ENCODE measurements around the gene SPDYE17.
"Not testable (repeated sequence)": the region's sequence is repeated elsewhere in the genome, so short reads cannot be mapped to it uniquely, and the experiment has no call there.

Gene SPDYE17

DNA sequence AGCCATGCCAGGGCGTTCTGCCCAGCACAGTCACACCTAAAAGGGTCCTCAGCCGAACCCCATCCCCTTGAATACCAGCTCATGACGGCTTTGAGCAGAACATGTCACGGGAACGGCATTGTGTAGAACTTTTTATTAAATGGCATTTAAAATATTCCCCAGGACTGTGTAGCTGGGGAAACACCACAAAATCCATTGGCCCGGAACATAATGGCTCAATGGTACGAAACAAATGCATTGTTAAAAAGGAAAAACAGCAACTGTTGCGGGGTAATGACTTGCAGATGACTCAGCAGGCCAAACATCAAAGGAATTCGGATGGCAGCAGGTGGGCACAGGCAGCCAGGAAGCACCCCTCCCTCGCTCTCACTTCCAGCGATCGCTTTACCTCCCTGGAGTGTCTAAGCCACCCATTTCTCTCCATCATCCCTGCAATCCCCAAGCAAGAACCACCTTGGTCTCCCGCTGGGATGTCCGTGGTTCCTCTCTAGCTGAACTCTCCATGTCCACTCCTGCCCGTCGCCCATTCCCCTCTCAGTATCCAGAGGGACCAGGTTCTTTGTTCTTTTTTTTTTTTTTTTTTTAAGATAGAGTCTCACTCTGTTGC is 22.0 kb downstream of the SPDYE17 start:
- H3K4me1 ChIP-seq (ENCODE audit: control insufficient read depth, insufficient read depth, low read length); CTCF ChIA-PET; POLR2A ChIA-PET; H3K9me3 ChIP-seq (ENCODE audit: control insufficient read depth, insufficient read depth, low read depth, low read length); H3K27ac ChIP-seq (ENCODE audit: extremely low read depth, low read depth, low read length); H3K4me3 ChIP-seq (ENCODE audit: low read depth, low read length); H3K36me3 ChIP-seq (ENCODE audit: control insufficient read depth in 2 of 2, insufficient read depth in 1 of 2, low read length in 2 of 2): not testable (repeated sequence)

DNA sequence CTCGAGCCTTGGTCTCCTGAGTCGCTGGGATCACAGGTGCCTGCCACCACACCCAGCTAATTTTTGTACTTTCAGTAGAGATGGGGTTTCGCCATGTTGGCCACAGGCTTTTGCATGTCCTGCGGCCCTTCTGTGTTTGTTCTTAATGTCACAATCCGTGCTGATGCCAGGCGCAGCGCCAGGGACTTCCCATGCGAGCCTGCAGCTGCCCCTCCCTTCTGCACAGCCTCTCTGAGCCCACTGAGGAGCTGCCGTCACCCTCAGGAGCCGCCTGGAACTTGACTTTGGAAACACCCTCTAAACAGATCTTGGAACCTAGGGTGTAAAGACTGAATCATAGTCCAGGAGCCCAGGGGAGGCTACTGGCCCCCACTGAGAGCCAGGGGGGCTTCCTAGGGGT is 24.2 kb downstream of the SPDYE17 start:
- H3K36me3 ChIP-seq (ENCODE audit: control insufficient read depth in 2 of 2, insufficient read depth in 1 of 2, low read length in 2 of 2); H3K4me3 ChIP-seq (ENCODE audit: low read depth, low read length); POLR2A ChIA-PET; CTCF ChIA-PET; H3K9me3 ChIP-seq (ENCODE audit: control insufficient read depth, insufficient read depth, low read depth, low read length); H3K27ac ChIP-seq (ENCODE audit: extremely low read depth, low read depth, low read length); H3K4me1 ChIP-seq (ENCODE audit: control insufficient read depth, insufficient read depth, low read length): not testable (repeated sequence)

DNA sequence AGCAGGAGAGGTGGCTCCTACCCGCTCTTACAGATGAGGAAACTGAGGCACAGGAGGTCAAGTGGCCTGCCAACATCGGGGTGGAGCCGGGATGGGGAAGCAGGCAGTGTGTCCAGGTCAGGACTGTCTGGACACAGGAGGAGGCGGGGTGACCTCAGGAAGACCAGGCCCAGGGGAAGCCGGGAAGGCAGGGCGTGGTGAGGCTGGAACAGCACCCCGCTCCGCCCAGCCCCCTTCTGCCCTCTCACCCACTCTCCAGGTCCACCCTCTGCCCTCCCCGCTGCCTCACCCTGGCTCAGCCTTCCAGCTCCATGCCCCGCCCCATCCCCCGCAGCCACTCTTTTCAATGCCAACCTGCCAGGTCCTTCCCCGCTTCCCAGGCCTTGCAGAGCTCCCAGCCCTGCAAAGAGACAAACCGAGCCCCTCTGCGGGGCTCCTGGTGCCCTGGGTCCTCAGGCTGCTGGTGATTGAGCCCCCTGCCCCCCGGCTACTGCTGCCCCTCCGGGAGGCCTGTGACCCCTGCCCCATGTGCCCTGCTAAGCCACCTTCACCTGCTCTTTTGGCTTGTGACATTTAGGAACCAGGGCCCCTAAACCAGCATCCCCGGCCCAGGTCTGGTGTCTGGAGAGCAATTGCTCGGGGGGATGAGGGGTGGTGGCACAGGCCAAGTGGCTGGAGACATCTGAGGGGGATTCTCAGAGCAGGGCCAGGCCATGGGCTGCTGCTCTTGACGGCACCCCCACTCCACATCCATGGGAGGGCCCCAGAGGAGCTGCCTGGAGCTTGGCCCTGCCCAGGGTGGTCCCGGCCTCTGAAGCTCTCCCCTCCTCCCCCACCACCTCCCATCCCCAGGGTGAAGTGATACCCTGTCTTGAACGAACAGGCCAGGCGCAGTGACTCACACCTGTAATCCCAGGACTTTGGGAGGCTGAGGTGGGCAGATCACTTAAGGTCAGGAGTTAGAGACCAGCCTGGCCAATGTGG is 25.7 kb downstream of the SPDYE17 start:
- CTCF ChIA-PET; POLR2A ChIA-PET; H3K36me3 ChIP-seq (ENCODE audit: control insufficient read depth in 2 of 2, insufficient read depth in 1 of 2, low read length in 2 of 2); H3K4me3 ChIP-seq (ENCODE audit: low read depth, low read length); H3K27ac ChIP-seq (ENCODE audit: extremely low read depth, low read depth, low read length); H3K4me1 ChIP-seq (ENCODE audit: control insufficient read depth, insufficient read depth, low read length); H3K9me3 ChIP-seq (ENCODE audit: control insufficient read depth, insufficient read depth, low read depth, low read length): not testable (repeated sequence)

DNA sequence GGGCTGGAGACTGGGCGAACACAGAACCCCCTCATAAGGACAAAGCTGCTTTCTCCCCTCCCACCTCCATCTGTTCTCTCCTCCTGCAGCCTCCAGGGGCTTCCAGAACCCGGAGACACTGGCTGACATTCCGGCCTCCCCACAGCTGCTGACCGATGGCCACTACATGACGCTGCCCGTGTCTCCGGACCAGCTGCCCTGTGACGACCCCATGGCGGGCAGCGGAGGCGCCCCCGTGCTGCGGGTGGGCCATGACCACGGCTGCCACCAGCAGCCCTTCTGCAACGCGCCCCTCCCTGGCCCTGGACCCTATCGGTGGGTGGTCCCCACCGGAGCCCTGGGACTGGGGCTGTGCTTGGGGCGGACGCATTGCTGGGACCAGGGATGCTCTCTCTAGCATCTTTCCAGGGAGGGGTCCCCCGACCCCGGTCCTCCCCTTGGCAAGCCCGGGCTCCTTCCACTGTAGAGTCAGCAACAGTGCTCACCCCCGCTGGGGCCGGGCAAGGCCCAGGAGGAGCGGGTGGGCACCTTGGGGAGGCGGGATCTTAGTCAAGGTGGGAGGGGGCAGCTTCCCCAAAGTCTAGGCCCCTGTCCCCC is 26.6 kb downstream of the SPDYE17 start:
- POLR2A ChIA-PET, result not testable (repeated sequence)

DNA sequence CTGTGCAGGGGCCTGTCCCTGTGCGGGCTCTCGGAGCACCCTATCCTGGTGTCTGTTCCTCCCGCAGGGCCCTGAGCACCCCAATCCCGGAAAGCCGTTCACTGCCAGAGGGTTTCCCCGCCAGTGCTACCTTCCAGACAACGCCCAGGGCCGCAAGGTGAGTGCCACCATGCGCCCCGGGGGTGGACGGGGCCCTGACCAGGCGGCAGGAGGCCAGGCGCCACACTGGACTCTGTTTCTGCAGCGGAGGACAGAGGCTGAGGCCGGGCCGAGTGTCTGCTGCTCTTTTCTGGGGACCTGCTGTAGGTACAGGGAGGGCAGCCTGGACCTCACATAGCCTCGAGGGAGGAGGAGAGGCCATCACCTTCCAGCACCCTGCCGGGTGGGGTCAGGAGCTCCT is 28.0 kb downstream of the SPDYE17 start:
- H3K4me1 ChIP-seq (ENCODE audit: control insufficient read depth, insufficient read depth, low read length); CTCF ChIA-PET; H3K36me3 ChIP-seq (ENCODE audit: control insufficient read depth in 2 of 2, insufficient read depth in 1 of 2, low read length in 2 of 2); H3K27ac ChIP-seq (ENCODE audit: extremely low read depth, low read depth, low read length); H3K9me3 ChIP-seq (ENCODE audit: control insufficient read depth, insufficient read depth, low read depth, low read length); H3K4me3 ChIP-seq (ENCODE audit: low read depth, low read length); POLR2A ChIA-PET: not testable (repeated sequence)

More for the DNA sequence above, 26.6 kb downstream of the SPDYE17 start:
- H3K4me3 ChIP-seq (ENCODE audit: low read depth, low read length); H3K4me1 ChIP-seq (ENCODE audit: control insufficient read depth, insufficient read depth, low read length); CTCF ChIA-PET; H3K27ac ChIP-seq (ENCODE audit: extremely low read depth, low read depth, low read length); H3K9me3 ChIP-seq (ENCODE audit: control insufficient read depth, insufficient read depth, low read depth, low read length); H3K36me3 ChIP-seq (ENCODE audit: control insufficient read depth in 2 of 2, insufficient read depth in 1 of 2, low read length in 2 of 2): not testable (repeated sequence)

DNA sequence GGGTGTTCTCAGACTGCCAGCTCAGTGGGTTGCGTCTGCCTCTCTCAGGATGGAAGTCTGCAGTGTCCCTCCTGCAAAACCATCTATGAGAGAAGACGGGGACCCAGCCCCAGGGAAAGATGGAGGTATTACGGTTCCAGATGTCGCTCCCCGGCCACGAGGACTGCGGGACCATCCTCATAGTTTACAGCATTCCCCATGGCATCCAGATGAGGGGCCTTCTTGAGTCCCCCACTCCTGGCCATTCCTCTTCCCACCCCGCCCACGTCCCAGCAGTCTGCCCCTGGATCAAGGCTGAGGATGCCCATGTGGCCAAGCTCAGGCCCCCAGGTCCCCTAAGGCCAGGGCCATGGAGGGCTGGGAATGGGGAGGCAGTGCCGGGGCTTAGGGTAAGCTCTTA is 28.9 kb downstream of the SPDYE17 start:
- H3K36me3 ChIP-seq (ENCODE audit: control insufficient read depth in 2 of 2, insufficient read depth in 1 of 2, low read length in 2 of 2); POLR2A ChIA-PET; H3K4me1 ChIP-seq (ENCODE audit: control insufficient read depth, insufficient read depth, low read length); H3K4me3 ChIP-seq (ENCODE audit: low read depth, low read length); CTCF ChIA-PET; H3K27ac ChIP-seq (ENCODE audit: extremely low read depth, low read depth, low read length); H3K9me3 ChIP-seq (ENCODE audit: control insufficient read depth, insufficient read depth, low read depth, low read length): not testable (repeated sequence)

DNA sequence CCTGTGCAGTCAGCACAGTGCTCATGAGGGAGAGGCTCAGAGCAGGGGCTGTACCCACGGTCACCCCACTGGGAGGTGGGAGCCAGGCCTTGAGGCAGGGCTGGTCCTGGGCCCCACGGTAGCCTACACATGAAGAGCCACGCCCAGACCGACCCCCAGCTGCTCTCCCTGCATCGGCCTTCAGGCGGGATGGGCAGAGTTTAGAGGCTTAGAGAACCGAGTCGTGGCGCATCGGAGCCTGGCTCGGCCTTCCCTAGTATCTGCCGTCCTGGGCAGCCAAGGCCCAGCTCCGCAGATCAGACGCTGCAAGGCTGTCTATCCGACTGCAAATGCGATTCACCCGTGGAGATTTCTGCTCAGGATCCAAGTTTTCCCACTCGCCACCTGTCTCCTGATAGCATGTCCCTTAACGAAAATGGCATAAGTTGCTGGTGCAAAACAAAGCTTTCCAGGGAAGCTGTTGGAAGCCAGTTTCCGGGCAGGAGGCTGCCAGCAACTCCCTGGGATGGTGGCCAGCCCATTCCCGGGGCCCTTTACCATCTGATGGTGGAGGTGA is 29.4 kb downstream of the SPDYE17 start:
- H3K27ac ChIP-seq (ENCODE audit: extremely low read depth, low read depth, low read length); H3K36me3 ChIP-seq (ENCODE audit: control insufficient read depth in 2 of 2, insufficient read depth in 1 of 2, low read length in 2 of 2); CTCF ChIA-PET; H3K4me3 ChIP-seq (ENCODE audit: low read depth, low read length); H3K4me1 ChIP-seq (ENCODE audit: control insufficient read depth, insufficient read depth, low read length); POLR2A ChIA-PET; H3K9me3 ChIP-seq (ENCODE audit: control insufficient read depth, insufficient read depth, low read depth, low read length): not testable (repeated sequence)

DNA sequence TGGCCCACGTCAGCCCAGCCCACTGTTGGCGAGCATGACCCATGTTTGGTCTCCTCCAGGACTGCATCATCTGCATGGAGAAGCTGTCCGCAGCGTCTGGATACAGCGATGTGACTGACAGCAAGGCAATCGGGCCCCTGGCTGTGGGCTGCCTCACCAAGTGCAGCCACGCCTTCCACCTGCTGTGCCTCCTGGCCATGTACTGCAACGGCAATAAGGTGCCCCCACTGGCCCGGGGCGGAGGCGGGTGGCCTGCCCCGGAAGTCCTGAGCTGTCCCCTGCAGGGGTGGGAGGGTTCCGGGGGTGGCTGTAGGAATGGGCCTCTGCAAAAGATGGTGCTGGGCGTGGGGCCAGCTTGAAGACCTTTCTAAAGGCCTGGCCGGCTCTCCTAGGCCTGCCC is 30.1 kb downstream of the SPDYE17 start:
- H3K27ac ChIP-seq (ENCODE audit: extremely low read depth, low read depth, low read length); H3K4me1 ChIP-seq (ENCODE audit: control insufficient read depth, insufficient read depth, low read length); H3K36me3 ChIP-seq (ENCODE audit: control insufficient read depth in 2 of 2, insufficient read depth in 1 of 2, low read length in 2 of 2); POLR2A ChIA-PET; H3K9me3 ChIP-seq (ENCODE audit: control insufficient read depth, insufficient read depth, low read depth, low read length); H3K4me3 ChIP-seq (ENCODE audit: low read depth, low read length); CTCF ChIA-PET: not testable (repeated sequence)

DNA sequence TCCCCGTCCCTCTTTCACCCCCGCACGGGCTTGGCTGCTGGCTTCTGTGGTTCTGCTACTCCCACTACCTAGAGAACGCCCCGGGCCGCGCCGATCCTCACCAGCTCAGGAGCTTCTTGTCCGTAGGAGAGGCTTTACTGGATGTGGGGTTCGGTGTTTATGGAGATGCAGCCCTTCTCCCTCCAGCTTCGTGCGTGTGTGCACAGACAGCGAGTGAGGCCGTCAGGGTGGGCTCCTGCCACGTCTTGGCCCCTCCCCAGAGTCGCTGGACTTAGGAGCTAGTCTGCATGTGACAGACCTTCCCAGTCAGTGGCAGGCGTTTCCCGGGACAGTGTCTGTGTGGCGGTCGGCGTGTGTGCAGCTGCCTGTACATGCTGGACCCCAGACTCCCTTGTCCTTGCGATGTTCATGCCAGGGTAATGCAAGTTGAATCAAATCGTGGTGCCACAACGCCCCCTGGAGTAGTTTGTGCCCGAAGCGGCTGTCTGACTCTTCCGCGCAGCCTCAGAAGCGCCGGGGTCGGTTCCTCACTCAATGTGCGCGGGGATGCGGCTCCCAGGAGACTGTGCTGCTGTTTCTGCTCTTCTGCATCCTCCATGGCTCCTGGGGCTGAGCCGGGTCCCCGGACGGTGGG is 32.6 kb downstream of the SPDYE17 start:
- H3K9me3 ChIP-seq (ENCODE audit: control insufficient read depth, insufficient read depth, low read depth, low read length); H3K36me3 ChIP-seq (ENCODE audit: control insufficient read depth in 2 of 2, insufficient read depth in 1 of 2, low read length in 2 of 2); POLR2A ChIA-PET; H3K4me1 ChIP-seq (ENCODE audit: control insufficient read depth, insufficient read depth, low read length); CTCF ChIA-PET; H3K4me3 ChIP-seq (ENCODE audit: low read depth, low read length); H3K27ac ChIP-seq (ENCODE audit: extremely low read depth, low read depth, low read length): not testable (repeated sequence)
